Fibroblast of villous mesenchyme (primary cell): ENCODE measurements around the gene KIAA1755. TPM values are rescaled to one million over a fixed set of nuclear protein-coding genes. Genes with fewer than 3 reads are reported as not detected.

ENCODE experiments used
- DNase-seq: peaks from one replicate; pipeline ENCODE4 v3.0.0-alpha.2; 2010; ENCODE audit warnings: low read depth
- H3K4me3 ChIP-seq: 2 replicates; pipeline ENCODE4 v1.5.1; 2011; ENCODE audit warnings: low read depth, mild to moderate bottlenecking, low read length
- CTCF ChIP-seq: IDR thresholded peaks from 2 replicates; pipeline ENCODE4 v1.5.1; 2012; ENCODE audit warnings: low read depth, mild to moderate bottlenecking, low read length; ENCODE audit not compliant: insufficient read depth
- total RNA-seq: library from RNA; depleted of rRNA; stranded (reverse); fragments of >200 nt; gene quantifications from 2 replicates; pipeline ENCODE4 v1.2.3, GENCODE V29; 2012

KIAA1755 gene
- total RNA-seq, 1 donor = 1.3 TPM

GRCh38 chr20:38209054-38209675, 51.4 kb downstream of the KIAA1755 start:
- no peak for TF ChIP-seq CTCF
- no peak for DNase-seq
- H3K4me3 ChIP-seq = no peak overlapping the region

DNA sequence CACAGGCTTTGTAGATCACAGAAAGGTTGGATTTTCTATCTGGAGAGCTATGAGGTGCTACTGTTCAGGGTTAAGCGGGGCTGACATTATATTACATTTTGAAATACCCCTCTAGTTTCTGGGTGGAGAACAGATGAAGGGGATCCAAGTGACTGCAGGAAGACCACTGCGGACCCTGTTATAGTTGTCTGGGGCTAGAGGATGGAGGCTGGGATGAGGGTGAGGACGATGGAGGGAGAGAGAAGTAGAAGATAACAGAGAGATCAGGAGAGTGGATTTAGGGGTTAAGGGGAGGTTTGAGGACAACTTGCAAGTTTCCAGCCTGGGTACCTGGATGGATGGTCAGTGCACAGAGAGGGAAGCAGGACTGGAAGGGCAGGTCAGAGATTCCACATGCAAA, 52.0 kb downstream of the KIAA1755 start:
- DNase-seq = no peak
- no peak for TF ChIP-seq CTCF
- H3K4me3 ChIP-seq = no peak overlapping the region

DNA sequence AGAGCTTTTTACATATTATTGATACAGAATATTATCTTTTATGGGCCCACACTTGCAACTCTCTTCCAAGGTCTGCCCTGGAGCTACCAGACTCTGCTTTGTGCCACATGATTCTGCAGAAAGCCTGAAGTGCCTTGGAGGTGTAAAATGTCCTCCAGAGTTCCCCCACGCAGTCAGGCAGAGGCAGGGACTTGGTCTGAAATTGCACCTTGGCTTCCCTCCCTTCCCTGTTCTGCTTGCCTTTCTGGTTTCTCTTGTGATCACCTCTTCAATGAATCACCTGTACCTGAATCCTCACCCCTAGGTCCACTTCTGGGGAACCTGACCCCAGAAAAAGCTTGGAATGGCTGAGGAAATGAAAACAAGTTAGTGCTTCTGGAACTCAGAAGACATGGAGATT, 52.4 kb downstream of the KIAA1755 start:
- no peak for TF ChIP-seq CTCF
- no peak overlapping the region for H3K4me3 ChIP-seq
- DNase-seq = no peak

GRCh38 chr20:38207621-38208020, 52.9 kb downstream of the KIAA1755 start:
- TF ChIP-seq CTCF = no peak
- H3K4me3 ChIP-seq = no peak overlapping the region
- no peak for DNase-seq

DNA sequence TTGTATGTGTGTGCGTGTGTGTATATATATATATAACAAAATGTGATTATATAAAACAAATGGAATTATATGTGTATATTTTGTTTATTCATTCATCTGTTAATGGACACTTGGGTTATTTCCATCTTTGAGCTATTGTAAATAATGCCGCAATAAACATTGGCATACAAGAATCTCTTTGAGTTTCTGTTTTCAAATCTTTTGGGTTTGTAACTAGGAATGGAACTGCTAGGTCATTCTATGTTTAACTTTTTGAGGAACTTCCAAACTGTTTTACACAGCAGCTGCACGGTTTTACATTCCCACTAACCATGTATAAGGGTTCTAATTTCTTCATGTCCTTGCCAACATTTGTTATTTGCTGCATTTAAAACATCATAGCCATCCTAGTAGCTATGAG, 55.5 kb downstream of the KIAA1755 start:
- H3K4me3 ChIP-seq = no peak overlapping the region
- DNase-seq = no peak
- no peak for TF ChIP-seq CTCF

DNA sequence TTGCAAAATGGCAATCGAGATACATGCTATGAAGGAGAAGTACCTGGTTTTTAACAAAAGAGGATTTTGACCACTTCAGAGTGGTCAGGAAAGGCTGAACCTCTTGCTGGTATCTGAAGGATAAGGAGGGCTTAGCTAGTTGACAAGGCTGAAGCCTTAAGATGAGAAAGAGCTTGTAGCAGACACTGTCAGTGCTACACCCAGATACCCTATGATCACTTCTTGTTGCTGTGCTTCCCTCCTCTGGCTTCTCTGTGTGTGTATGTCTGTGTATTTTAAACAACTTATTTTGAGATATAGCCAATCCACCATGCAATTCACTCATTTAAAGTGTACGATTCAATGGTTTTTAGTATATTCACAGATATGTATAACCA, 56.6 kb downstream of the KIAA1755 start:
- no peak for DNase-seq
- no peak overlapping the region for H3K4me3 ChIP-seq
- TF ChIP-seq CTCF = no peak

DNA sequence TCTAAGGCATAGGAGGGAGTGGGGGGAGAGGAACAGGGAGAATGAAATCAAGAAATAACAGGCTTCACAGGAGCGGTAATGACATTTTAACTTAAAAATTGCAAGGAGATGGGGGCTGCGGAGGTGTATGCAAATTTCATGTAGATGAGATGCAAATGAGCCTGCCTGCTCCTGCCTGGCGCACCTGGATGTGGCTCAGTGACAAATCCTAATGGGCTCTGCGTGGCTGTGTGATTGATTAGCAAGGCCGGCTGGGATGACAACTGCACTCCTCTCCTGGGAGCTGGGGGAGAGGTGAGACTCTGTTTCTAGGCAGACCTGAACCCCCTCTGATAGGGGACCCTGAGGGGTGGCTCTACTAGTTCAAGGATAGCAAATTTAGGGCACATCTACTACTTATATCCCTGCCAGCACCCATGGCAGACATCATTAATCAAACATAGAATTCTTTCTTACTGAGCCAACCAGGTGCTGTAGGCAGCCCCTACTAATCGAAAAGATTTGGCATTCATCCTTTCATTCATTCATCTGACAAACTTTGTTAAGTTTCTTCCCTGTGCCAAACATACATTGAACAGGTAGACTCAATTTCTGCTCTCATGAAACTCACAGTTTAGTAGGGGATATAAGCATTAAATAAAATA, 57.1 kb downstream of the KIAA1755 start:
- no peak for DNase-seq
- TF ChIP-seq CTCF = no peak

More for the DNA sequence above, 57.1 kb downstream of the KIAA1755 start:
- no peak overlapping the region for H3K4me3 ChIP-seq
